Suprapubic skin (tissue), 4 donors: Measurements from ENCODE around the gene NEURL1B. TPM values are rescaled to one million over a fixed set of nuclear protein-coding genes. Genes with fewer than 3 reads are reported as not detected.

Experiments
- DNase-seq, 2 donors: peaks; one replicate each; pipeline ENCODE4 v3.0.0-alpha.2; 2019; ENCODE audit warnings: low spot score in 2 of 2
- H3K27ac ChIP-seq: fragments of 200-600 bp; sonication (generic); one replicate; pipeline ENCODE4 v1.5.1; 2019
- H3K27me3 ChIP-seq: fragments of 200-600 bp; sonication (generic); one replicate; pipeline ENCODE4 v1.5.1; 2019
- H3K36me3 ChIP-seq: fragments of 200-600 bp; sonication (generic); one replicate; pipeline ENCODE4 v1.5.1; 2019
- H3K4me1 ChIP-seq: fragments of 200-600 bp; sonication (generic); one replicate; pipeline ENCODE4 v1.5.1; 2019
- H3K4me3 ChIP-seq: fragments of 200-600 bp; sonication (generic); one replicate; pipeline ENCODE4 v1.5.1; 2019; ENCODE audit warnings: mild to moderate bottlenecking
- H3K9me3 ChIP-seq: fragments of 200-600 bp; sonication (generic); one replicate; pipeline ENCODE4 v1.5.1; 2019
- EP300 ChIP-seq: sonication (generic); formaldehyde crosslinking; IDR thresholded peaks from one replicate; pipeline ENCODE4 v1.6.1; 2017; ENCODE audit warnings: antibody characterized with exemption
- POLR2A ChIP-seq, 2 donors: fragments of 450-650 bp; IDR thresholded peaks; one replicate each; pipeline ENCODE4 v1.6.1; 2017; ENCODE audit warnings: antibody characterized with exemption in 2 of 2, mild to moderate bottlenecking in 2 of 2, moderate library complexity in 2 of 2
- POLR2AphosphoS5 ChIP-seq, 3 donors: sonication (generic); formaldehyde crosslinking; IDR thresholded peaks; one replicate each; pipeline ENCODE4 v1.6.1; 2017; ENCODE audit warnings: antibody characterized with exemption in 3 of 3
- WGBS: methylation state at CpG from one replicate; pipeline ENCODE4 v1.1.5; 2018; 5-methylcytosine and 5-hydroxymethylcytosine counted together
- total RNA-seq, 4 donors: library from RNA; depleted of rRNA; stranded (reverse); fragments of >200 nt; gene quantifications; one replicate each; pipeline ENCODE4 v1.1.0, GENCODE V29; 2016
- TF ChIP-seq, protein P1 (sequence below), 2 donors: fragments of 200-600 bp in 1 of 2; fragments of 450-650 bp in 1 of 2; sonication (generic) in 1 of 2; IDR thresholded peaks; one replicate each; pipeline ENCODE4 v1.5.1; 2016 to 2019; ENCODE audit warnings: antibody characterized with exemption in 2 of 2, mild to moderate bottlenecking in 1 of 2, moderate library complexity in 1 of 2

Gene NEURL1B
- total RNA-seq, 4 donors from 2014 or later = 18.5 to 40.9 (median 30.4) TPM

DNA sequence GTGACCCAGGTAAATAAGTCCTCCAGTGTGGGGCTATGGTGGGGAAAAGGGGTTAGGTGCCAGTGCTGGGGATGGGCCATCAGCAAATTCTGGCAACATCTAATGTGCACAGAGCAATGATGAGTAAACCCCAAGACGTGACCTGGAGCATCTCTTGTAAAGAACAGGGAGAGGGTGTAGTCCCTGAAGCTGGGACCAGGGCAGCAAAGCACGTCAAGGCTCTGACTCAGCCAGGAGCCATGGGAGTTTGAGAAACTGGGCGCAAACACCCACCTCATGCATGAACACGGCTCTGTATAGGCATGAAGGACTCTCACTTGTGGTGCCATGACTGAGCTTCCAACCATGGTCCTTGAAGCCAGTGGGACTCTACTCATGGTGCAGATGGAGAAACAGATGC is 78.1 kb downstream of the NEURL1B start:
- TF ChIP-seq EP300 (no peak), POLR2A (IDR thresholded peaks at IDR 0.05) (no peak), POLR2AphosphoS5 (IDR thresholded peaks at IDR 0.05) (no peak)
- TF ChIP-seq, protein P1, sequence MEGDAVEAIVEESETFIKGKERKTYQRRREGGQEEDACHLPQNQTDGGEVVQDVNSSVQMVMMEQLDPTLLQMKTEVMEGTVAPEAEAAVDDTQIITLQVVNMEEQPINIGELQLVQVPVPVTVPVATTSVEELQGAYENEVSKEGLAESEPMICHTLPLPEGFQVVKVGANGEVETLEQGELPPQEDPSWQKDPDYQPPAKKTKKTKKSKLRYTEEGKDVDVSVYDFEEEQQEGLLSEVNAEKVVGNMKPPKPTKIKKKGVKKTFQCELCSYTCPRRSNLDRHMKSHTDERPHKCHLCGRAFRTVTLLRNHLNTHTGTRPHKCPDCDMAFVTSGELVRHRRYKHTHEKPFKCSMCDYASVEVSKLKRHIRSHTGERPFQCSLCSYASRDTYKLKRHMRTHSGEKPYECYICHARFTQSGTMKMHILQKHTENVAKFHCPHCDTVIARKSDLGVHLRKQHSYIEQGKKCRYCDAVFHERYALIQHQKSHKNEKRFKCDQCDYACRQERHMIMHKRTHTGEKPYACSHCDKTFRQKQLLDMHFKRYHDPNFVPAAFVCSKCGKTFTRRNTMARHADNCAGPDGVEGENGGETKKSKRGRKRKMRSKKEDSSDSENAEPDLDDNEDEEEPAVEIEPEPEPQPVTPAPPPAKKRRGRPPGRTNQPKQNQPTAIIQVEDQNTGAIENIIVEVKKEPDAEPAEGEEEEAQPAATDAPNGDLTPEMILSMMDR (IDR thresholded peaks at IDR 0.05) = no peak
- Histone ChIP-seq H3K27me3 (no peaks in the 10 kb centered on the region), H3K9me3 (no peaks in the 10 kb centered on the region), H3K4me1 (peaks cover 75% of the 10 kb centered on the region), H3K36me3 (no peaks in the 10 kb centered on the region), H3K4me3 (no peak overlapping the region), H3K27ac (peak overlapping the region; percentile 35)
- 78% methylated on average over 4 of the region's 4 CpGs for WGBS
- DNase-seq = no peak

DNA sequence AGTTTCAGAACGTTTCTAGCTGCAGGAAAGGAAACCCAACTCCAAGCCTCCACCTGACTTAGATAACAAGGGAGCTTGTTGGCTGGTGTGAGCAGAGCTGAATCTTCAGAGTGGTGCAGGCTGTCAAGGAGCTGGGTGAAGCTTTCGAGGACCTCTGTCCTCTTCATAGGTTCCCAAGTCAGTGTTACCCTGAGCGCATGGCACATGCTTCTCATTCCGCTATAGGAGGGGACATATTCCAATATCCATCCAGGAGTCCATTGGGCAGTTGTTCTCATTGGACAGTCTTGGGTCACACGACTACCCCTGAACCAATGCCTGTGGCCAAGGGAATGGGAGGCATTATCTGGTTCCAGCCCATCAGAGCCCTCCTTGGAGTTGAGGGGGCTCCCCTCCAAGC is 79.6 kb downstream of the NEURL1B start:
- no peak overlapping the region for H3K4me3 ChIP-seq
- peak overlapping the region; percentile 43 for H3K27ac ChIP-seq
- DNase-seq = no peak
- TF ChIP-seq POLR2AphosphoS5 (IDR thresholded peaks at IDR 0.05) (no peak), EP300 (no peak), POLR2A (IDR thresholded peaks at IDR 0.05) (no peak)
- TF ChIP-seq, protein P1 (IDR thresholded peaks at IDR 0.05) = no peak
- 14% methylated on average over 1 of the region's 5 CpGs for WGBS
- H3K4me1 ChIP-seq = peaks cover 62% of the 10 kb centered on the region
- no peaks in the 10 kb centered on the region for H3K27me3 ChIP-seq
- no peaks in the 10 kb centered on the region for H3K9me3 ChIP-seq
- no peaks in the 10 kb centered on the region for H3K36me3 ChIP-seq

DNA sequence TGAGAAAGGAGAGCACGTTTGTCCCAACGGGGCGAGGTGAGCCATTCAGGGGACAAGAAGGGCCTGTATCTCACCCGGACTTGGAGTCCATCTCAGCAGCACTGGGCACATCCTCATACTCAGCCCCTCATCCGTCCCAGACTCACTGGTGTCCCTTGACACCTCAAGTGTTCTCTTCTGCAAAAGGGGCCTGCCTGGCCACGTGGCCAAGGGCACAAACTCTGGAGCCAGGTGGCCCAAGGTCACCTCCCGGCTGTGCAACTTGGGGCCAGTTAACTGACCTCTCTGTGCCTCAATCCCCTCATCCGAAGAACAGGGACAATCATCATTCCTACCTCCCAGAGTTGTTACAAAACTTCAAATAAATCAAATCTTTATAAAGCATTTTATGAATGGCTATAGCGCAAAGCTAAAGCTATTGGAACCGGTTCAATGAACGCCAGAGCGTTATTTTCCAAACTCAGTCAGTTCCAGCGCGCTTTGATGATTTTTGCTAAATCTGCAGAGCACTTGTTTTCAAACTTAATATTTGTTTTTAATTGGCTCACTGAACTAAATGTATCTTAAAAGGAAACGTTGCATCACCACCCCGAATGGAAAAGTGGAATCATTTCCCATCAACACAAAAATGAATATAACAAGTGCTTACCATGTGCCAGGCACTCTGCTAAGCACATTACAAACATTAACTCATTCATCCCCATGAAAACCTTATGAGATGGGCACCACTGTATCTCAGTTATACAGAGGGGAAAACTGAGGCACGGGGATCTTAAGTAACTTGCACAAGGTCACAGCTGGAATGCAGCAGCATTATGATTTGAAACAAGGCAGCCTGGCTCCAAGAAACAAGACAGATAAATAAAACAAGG is 80.6 kb downstream of the NEURL1B start:
- Histone ChIP-seq H3K4me1 (peaks cover 54% of the 10 kb centered on the region), H3K27ac (peak overlapping the region; percentile 43), H3K36me3 (no peaks in the 10 kb centered on the region), H3K27me3 (no peaks in the 10 kb centered on the region), H3K9me3 (no peaks in the 10 kb centered on the region), H3K4me3 (no peak overlapping the region)
- WGBS = 30% methylated on average over 16 of the region's 17 CpGs
- no peak for DNase-seq
- TF ChIP-seq, protein P1 (IDR thresholded peaks at IDR 0.05) = no peak
- peak in 1 of 3 donors; percentile 69 for TF ChIP-seq POLR2AphosphoS5 (IDR thresholded peaks at IDR 0.05)

DNA sequence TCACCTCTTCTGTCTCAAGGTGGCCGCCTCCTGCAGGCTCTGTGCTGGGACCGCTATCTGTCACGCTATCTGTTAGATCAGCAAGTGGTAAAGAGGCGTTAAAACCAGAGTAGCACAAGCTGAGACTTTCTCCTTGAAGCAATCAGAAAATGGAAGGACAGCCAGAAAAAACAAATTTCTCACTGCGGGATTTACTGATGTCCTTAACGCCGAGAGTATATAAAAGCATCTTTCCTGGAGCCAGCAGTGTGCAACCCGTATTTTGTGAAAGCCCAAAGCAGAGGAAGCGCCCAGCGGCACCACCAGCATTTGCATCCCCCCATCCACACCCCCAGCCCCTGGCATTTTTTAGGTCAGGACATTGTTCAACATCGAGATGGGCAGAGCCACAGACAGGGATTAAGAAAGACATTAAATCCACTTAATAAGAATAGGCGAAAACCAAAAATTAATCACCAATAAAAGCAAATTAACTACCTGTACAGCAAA is 81.3 kb downstream of the NEURL1B start:
- H3K27ac ChIP-seq = no peak overlapping the region
- no peaks in the 10 kb centered on the region for H3K36me3 ChIP-seq
- 48% methylated on average over 12 of the region's 12 CpGs for WGBS
- H3K9me3 ChIP-seq = no peaks in the 10 kb centered on the region
- TF ChIP-seq POLR2A (IDR thresholded peaks at IDR 0.05) (no peak), EP300 (no peak), POLR2AphosphoS5 (IDR thresholded peaks at IDR 0.05) (no peak)
- TF ChIP-seq, protein P1 (IDR thresholded peaks at IDR 0.05) = no peak
- no peaks in the 10 kb centered on the region for H3K27me3 ChIP-seq
- H3K4me3 ChIP-seq = no peak overlapping the region
- no peak for DNase-seq
- peaks cover 49% of the 10 kb centered on the region for H3K4me1 ChIP-seq

DNA sequence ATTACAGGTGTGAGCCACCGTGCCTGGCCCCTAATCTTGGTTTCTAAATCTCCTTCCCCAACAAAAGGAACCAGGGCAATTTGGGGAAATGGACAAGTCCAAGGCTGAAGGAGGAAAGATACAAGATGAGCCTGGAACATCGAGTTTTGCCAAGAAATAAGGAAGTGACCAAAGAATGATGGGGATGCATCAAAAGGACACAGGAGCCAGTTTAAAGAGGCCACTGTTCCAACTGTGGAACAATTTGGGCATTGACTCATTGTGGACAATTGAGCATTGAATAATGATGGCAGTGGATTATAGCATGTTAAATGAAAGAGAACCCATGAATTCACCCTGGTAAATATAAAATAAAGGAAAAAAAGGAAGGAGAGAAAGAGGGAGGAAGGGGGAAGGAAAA is 82.4 kb downstream of the NEURL1B start:
- H3K4me3 ChIP-seq = no peak overlapping the region
- H3K9me3 ChIP-seq = no peaks in the 10 kb centered on the region
- H3K36me3 ChIP-seq = no peaks in the 10 kb centered on the region
- peaks cover 50% of the 10 kb centered on the region for H3K4me1 ChIP-seq
- 77% methylated on average over 2 of the region's 2 CpGs for WGBS
- no peak for TF ChIP-seq EP300
- TF ChIP-seq, protein P1 (IDR thresholded peaks at IDR 0.05) = no peak
- TF ChIP-seq POLR2A (IDR thresholded peaks at IDR 0.05) = no peak
- no peak for TF ChIP-seq POLR2AphosphoS5 (IDR thresholded peaks at IDR 0.05)
- H3K27ac ChIP-seq = no peak overlapping the region
- H3K27me3 ChIP-seq = no peaks in the 10 kb centered on the region
- DNase-seq = no peak
